NCI-H82 (cell line): ENCODE data around the gene EIF4E2.
A peak's percentile ranks its signal among the peaks of the same experiment; 100 is the strongest.

Source experiments
- DNase-seq: peaks from one replicate; lab custom pipeline; 2025; lab: John Stamatoyannopoulos, UW

Gene EIF4E2, protein sequence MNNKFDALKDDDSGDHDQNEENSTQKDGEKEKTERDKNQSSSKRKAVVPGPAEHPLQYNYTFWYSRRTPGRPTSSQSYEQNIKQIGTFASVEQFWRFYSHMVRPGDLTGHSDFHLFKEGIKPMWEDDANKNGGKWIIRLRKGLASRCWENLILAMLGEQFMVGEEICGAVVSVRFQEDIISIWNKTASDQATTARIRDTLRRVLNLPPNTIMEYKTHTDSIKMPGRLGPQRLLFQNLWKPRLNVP

DNA sequence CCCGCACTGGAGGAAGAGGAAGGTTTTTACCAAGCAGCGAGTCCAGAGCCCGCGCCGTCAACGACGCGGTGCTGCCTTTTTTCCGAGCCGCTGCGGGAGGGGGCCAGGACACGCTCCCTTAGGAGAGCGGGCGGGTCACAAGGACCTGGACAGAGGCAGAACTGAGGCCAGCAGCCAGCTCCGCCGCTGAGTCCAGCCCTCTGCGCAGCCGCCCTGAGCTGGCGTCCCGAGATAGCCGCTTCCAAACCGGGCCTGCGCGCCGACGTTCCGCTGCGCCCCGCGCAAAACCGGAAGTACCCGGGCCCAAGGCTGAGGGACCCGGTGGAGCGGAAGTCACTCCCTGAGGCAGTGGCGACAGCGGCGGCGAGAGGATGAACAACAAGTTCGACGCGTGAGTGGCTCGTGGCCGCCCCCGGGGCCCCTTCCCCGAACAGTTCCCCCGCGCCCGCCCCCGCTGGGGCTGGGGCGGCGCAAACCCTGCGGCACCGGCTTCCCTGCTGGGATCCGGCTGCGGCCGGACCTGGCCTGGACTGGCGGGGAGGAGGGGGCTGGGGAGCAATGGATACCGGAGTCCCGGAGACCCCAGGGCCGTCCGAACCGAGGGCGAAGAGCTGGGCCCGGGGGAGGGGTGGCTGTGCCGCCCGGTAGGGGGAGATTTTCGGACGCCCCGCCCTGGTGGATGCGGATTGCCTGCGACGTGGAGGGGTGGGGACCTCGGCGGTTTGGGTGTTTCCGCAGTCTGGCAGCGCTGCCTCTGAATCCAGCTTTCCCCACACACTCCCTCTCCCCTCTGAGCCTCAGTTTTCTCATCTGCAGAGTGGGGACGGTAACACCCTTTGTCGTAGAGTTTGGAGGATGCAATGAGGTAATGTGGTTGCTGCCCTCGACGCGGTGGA, at the start of gene EIF4E2, which contains the start of gene TIGD1:
EIF4E2 (plus strand) TSS at position 336 of the 896 bp plus-strand sequence; CDS start at position 372, 36 bp downstream.
TIGD1 (minus strand) TSS at position 204 of the 896 bp plus-strand sequence. CDS start 675 bp downstream, outside the sequence.
- peak; percentile 96 for DNase-seq

DNA sequence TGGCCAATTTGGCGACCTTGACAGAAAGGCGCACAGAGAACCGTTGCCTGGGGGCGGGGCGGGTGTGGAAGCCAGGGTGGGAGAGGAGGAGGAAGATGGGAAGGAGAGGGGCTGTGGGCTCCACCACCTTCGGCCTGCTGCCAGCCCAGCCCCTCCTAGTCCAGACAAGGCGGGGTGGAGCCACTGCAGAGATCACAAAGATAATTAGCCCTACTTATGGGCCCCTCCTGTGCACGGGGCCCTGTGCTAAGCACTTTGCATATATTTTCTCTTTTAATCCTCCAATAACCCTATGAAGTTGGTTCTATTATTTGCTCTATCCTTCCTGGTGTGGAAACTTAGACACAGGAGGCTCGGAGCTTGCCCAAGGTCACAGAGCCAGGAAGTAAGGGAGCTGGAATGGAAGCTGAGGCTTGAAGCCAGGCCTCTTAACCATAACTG, 49.1 kb upstream of the EIF4E2 start:
- DNase-seq, result peak; percentile 90

DNA sequence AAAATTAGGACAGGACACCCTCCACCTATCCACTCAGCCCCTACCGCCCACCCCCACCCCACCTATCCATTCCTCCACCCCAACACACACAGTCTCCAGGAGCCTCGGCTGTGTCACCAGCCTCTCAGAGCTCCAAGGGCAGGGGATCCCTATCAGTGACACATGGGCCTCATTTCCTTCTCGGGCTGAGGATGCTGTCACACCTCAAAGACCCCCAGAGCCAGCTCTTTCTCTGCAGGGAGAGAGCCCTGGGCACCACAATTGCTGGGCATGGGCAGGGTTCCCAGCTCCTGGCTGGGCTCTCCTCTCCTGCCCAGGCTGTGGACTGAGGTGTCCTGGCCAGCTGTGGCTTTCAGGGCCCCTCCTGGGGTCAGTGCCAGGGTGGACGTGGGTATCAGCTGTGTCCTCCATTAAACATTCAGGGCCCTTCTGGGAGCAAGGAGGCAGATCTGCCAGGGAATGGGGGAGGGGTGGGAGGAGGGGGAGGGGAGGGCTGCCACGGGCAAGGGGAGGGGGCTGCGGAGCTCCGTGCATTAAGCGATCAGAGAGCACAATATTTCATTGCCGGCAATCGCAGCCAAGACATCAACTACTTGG, 48.6 kb upstream of the EIF4E2 start:
- peak; percentile 55 for DNase-seq

DNA sequence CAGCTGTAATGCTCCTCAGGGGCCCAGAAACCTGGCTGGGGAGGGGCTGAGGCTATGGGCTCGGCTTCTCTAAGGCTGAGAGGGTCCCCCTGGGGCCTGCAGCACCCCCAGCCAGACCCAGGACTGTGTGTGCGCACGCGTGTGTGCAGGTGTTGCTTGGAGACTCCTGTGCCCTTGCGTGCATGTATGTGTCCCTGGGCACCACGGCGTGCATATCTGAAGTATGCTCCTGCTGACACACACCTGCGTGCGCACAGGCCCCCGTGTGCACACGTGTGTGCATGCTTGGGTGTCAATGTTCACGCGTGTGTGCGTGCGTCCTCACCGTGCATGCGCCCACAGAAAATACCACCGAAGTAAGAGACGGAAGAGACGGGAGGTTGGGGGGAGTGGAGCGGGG, 48.0 kb upstream of the EIF4E2 start:
- DNase-seq, result peak; percentile 51

DNA sequence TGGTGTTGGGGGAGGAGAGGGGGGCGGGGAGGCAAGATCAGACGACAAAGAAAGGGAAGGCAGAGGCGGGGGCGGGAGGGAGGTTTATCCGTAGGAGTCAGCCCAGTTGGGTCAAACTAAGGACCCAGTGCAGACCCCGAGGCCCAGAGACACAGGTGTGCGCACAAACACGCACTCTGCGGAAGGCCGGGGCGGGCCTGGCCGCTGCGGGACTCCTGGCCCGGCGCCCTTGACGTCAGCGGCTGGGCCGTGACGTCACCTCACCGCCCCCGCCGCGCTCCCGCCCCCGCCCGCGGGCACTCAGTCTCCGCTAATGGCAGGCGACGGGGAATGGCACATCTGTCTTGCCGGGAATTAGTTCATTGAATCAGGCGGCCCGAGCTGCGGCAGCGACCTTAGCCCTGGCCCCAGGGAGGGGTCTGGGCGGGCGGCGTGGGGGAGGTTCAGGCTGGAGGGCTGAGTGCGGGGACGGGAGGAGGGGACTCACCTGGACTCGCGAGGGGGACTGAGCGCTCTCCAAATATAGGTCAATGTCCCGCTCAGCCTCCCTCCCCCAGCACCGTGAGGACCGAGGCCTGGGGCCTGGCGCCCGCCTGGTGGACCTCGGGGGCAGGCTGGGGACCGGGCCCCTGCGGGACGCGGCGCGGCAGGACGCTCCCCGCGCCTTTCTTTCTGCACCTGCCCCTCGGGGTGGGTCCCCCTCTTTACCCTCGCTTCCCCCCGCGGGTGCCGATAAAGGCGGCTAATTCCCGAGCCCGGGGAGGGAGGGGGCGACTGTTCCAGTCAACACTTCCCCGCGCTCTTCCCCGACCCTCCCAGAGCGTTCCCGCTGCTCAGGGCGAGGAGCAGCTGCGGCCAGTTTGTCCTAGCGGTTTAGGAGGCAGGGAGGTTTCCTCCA, 47.3 kb upstream of the EIF4E2 start:
- peak; percentile 86 for DNase-seq

DNA sequence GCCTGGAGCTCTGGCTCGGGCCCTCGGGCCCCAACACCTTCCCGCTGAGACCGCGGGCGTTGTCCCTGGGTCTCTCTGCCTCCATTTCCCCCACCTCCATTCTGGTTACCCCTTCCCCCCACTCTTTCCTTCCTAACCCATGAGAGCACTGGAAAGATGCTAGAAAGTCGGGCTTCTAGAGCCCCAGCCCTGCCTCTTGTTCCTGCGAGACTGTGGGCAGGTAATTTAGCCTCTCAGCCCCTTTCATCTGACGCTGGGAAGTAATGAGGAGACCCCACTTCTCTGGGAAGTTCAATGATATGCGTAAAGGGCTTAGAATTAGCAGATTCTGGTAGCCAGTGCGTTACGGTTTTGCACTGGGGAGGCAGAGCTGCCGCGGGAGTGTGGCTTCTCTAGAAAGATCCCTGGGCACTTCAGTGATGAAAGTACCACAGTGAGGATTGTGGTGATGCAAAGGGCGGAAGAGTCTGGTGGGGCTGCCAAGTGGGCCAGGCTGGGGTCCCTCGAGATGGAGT, 46.6 kb upstream of the EIF4E2 start:
- no peak for DNase-seq

DNA sequence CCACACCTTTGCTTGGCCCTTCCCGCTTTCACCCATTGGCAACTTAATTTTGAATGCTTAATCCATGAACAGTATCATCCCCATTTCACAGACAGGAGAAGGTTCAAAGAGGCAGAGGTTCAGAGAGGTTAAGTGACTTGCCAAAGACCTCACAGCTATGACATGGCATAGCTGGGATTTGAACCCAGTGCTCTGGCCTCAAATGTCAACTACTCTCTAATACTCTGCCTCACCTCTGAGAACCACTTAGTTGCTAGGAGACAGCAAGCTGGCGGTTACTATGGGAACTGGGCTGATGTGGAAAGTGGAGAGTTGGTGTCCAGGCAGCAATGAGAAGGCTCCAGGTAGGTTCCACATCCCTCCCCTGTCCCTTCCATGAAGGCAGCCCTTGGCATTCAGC, 46.1 kb upstream of the EIF4E2 start:
- peak; percentile 55 for DNase-seq

DNA sequence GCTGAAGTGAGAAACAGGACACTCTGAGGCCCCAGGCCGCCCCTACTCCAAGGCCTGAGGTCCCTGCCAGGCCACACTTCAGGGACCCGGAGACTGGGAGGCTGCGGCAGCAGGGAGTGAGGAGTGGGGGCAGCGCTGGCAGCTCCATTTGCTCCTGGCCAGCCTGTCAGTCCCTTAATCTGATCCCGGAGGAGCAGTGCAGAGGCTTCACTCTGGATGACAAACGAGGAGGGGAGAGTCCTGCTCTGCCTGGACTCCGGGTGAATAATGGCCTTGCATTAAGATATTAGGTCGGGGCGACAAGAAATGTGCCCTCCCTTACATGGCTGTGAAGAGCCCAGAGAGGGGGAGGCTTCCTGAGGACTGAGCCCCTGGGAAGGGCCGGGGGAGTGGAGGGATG, 44.6 kb upstream of the EIF4E2 start:
- peak; percentile 88 for DNase-seq

DNA sequence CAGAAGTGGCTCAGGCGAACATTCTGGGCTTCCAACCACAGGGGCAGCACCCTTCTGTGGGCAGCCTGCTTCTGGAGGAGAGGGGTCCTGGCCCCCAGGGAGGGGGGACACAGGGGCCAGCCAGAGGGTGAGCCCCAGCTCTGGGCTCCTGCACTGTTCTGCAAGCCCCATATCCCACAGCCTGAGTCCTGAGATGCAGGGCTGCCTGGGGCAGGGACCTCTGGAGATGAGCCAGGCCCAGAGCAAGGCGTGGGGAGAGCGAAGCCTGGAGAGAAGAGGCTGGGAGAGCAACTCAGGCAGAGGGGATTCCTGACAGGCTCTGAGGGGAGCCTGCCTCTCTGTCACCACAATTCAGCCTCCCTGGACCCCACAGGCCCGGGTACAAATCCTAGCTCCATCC, 43.8 kb upstream of the EIF4E2 start:
- peak; percentile 41 for DNase-seq

DNA sequence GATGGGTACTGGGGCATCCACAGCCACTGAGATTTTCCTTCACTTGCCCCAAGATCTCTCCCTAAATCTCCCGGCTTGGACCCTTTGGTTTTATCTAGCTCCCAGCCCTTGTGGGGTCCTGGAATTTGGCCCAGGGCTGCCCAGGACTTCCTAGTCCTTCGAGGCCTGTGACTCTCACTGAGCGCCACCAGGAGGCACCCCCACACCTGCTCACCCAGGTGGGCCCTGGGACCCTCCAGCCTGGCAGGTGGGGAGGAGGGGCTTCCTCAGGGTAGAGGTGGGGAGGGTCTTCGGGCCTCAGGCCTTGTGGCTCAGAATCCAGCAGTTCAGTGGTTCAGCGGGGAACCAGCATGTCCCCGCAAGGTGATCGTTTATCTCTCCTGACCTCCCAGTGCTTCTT, 42.2 kb upstream of the EIF4E2 start:
- DNase-seq, result no peak

DNA sequence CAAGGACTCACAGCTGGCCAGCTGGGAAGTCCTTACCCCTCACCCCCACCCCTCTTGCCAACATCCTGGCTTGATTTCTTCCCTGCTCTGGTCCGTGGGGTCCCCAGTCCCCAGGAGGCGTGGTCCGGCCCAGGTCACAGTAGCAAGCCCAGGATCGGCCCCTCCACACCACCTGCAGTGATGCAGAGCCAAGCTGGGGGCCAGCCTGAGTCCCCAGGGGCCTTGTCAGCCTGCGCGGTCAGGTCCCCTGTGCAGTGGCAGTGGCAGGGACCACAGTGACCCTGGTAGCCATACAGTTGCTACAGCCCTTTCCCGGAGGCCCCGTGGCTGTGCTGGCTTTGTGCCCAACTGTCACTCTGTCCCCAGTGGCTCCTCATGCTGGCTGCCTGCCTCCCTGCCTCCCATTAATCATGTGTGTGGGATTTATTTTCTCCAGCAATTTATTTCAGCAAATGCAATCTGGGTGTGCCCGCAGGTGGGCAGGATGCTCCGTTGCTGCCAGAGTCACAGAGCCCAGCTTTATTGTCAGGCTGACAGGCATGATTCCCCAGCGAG, 39.1 kb upstream of the EIF4E2 start:
- peak; percentile 86 for DNase-seq

DNA sequence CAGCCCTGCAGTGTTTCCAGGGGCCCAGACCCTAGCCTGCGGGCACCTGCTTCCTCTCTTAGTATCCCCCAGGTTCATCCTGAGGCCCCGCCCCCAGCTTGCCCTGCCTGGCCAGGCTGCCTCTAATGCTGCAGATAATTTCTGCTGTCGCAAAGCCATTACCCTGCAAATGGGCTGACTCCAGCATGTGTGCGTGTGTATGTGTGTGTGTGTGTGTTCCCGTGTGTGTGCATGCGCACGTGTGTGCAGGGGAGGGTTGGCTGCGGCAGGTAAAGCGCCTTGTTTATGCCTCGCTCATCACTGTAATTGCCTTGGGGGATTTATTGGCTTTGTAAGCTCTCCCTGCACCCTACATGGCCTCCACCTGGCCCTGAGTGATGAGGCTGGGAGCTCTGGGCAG, 37.9 kb upstream of the EIF4E2 start:
- DNase-seq, result peak; percentile 97

DNA sequence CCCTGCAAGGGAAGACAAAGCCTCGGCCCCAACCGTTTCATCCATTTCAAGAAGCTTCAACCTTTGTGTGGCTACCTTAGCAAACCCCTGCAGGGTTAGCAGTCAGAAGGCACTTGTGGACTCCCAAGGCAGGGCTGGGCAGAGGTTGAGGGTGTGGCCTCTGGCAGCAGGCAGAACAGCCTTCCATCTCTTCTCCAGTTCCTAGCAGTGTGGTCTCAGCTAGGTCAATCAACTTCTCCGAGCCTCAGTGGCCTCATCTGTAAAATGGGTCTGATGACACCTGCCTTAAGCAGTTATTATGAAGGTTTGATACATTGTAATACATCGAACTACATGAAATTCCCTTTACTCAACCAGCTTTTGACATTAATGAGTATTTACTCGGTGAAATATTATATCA, 37.1 kb upstream of the EIF4E2 start:
- peak; percentile 55 for DNase-seq

DNA sequence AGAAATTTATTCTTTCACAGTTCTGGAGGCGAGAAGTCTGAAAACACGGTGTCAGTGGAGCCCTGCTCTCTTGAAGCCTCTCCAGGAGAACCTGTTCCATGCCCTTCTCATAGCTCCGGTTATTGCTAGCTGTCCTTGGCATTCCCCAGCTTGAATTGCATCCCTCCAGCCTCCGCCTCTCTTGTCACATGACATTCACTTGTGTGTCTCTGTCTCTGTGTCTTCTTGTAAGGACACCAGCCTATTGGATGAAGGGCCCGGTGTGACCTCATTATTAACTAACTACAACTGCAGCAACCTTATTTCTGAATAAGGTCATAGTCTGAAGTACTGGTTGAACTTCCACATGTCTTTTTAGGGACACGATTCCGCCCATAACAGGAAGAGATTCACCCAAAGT, 34.9 kb upstream of the EIF4E2 start:
- no peak for DNase-seq

DNA sequence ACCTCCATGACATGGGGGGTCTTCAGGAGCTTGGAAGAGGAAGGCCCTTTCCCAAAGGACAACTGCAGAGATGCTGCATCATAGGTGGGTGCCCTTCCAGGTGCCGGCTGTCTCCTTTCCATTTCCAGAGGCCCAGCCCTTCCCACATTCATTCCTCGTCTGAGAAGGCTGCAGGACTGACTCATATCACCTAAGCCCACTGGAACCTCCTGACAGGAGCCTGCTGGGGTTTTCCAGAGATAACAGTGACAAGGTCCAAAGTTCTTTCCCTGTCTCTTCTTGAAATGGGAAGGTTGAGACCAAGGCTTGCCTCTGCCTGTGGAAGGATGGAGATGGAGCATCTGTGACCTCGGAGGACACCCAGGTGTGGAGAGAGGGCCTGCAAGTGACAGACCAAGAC, 33.9 kb upstream of the EIF4E2 start:
- no peak for DNase-seq

DNA sequence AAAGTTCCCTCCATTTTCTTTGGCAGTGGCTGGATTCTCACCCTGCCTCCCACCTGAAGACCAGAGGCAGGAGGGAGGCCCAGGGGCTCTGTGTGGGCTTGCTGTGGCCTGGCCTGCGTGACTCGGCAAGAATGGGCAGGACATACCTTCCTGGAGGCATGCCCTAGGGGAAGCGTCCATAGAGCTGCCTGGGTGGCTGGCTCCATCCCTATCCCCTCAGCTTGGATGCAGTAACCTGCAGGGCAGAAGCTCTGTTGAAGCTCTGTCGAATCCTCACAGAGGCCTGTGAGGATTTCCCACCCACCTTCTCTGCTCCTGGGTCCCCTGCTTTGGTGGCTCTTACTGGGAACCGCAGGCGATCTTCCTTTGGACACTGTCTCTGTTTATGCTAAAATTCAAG, 31.6 kb upstream of the EIF4E2 start:
- no peak for DNase-seq

DNA sequence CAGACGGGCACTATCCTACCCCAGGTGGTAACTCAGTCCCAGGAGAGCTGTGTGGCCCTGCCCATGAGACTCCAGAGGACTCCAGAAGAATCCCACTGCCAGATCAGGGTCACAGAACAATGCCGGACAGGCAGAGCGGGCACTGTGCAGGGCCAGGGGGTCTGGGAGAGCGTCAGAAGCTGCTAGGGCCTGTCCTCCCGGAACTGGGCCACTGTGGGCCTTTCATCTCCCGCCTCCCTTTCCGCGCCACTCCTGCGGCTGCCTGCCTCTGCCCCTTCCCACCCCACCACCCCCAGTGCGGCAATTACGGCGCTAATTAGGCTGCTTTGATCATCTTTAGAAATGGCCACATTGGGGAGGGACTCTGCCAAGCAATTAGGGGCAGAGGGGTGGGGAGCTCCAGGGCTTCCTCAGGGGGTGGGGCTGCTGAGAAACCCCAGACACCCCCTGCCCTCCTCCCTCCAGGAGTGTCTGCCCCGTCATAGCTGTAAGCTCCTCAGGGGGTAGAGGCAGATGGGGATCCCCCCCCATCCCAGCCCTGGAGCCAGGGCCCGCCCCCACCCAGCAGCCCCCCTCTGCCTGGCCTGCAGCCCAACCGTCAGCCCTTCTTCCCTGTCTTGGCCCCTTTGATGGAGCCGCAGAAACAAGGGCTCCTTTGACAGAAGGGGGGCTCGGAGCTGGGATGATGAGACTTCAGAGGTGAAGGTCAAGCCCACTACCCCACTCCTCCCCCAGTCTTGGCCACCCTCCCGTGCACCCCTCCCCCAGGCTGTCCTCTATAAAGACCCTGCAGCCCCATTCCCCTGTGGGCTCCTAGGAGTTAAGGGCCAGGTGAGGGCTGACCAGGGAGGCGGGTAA, 30.7 kb upstream of the EIF4E2 start, which contains the start of gene PRSS56:
PRSS56 (plus strand) TSS at position 808 of the 858 bp plus-strand sequence. CDS start 211 bp downstream, outside the sequence.
- DNase-seq, result peak; percentile 68

DNA sequence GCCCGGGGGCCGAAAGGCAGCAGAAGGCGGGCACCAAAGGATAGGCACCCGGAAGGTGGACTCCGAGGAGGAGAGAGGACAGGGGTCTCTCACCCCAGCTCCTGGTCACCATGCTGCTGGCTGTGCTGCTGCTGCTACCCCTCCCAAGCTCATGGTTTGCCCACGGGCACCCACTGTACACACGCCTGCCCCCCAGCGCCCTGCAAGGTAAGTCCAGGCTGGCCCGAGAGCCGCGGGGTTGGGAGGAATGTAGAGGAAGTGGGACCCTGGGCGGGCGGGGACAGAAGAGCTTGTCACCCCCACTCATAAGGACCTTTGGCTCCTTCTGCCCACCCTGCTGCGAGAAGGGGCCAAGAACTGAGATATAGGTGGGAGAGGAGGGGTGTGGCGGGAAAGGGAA, 30.0 kb upstream of the EIF4E2 start:
- no peak for DNase-seq

DNA sequence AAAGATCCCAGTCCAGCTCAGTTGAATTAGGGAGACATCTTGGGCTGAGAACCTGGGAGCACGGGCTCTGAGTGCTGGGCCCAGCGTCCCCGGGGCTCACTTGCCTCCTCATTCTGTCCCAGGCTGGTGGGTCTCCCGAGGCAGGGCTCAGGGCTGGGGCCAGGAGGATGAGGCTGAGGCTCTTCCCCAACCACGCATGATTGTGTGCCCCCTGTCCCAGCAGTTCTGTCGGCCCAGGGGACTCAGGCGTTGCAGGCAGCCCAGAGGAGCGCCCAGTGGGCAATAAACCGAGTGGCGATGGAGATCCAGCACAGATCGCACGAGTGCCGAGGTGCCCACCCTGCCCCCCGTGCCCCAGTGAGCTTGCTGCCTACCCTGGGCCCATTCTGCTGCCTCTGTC, 29.4 kb upstream of the EIF4E2 start:
- DNase-seq, result no peak
